Mucosa of stomach (tissue), 1 donor: ENCODE measurements around the gene PSMB8.

ENCODE experiments used
- H3K27me3 ChIP-seq: one replicate; pipeline ENCODE4 v1.7.0; 2013; ENCODE audit warnings: mild to moderate bottlenecking, low read length; ENCODE audit not compliant: control insufficient read depth, insufficient read depth
- H3K36me3 ChIP-seq: one replicate; pipeline ENCODE4 v1.7.0; 2013; ENCODE audit warnings: low read length; ENCODE audit not compliant: control insufficient read depth, insufficient read depth
- H3K4me1 ChIP-seq: one replicate; pipeline ENCODE4 v1.7.0; 2013; ENCODE audit warnings: mild to moderate bottlenecking, low read length; ENCODE audit not compliant: control insufficient read depth, insufficient read depth
- H3K4me3 ChIP-seq: one replicate; pipeline ENCODE4 v1.7.0; 2013; ENCODE audit warnings: low read length
- H3K9ac ChIP-seq: one replicate; pipeline ENCODE4 v1.7.0; 2013; ENCODE audit warnings: mild to moderate bottlenecking, low read length, moderate library complexity
- H3K9me3 ChIP-seq: one replicate; pipeline ENCODE4 v1.7.0; 2013; ENCODE audit warnings: mild to moderate bottlenecking, low read length, moderate library complexity; ENCODE audit not compliant: control insufficient read depth
- donor health status: Pancreatic carcinoma.

The PSMB8 gene

DNA sequence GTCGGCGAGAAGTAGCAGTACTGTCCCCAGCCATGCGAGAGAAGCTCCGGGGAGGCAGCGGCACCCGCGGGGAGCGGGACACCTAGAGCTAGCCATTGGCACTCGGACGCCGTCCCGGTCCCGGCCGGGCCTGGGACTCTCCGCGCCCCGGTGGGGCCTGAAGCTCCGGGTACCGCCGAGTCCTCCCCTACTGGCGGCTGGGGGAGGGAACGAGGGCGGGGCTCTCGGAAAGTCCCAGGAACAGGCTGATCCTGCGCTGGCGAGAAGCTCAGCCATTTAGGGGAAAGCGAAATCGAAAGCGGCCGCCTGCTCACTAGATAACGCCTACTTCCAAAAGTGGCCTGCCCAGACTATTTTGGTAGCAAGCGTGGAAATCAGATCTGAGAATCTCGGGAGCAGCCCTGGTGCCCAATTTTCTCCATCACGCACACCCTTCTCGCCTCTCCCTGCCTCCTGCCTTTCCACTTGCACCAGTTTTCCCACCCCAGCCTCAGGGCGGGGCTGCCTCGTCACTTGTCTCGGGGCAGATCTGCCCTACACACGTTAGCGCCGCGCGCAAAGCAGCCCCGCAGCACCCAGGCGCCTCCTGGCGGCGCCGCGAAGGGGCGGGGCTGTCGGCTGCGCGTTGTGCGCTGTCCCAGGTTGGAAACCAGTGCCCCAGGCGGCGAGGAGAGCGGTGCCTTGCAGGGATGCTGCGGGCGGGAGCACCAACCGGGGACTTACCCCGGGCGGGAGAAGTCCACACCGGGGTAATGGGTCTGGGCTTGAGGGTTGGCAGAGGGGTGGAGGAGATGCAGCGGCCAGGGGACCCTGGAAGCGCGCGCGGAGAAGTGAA, 9.9 kb upstream of the PSMB8 start, which contains the start of the genes PSMB9 and TAP1:
TSS of gene PSMB9 (plus strand) at position 652 of the 835 bp plus-strand sequence. CDS start at position 690, 38 bp downstream.
TSS of gene TAP1 (minus strand) at position 164 of the 835 bp plus-strand sequence. CDS start at position 96, 68 bp downstream.
- Histone ChIP-seq H3K27me3 (no peaks in the 10 kb centered on the region), H3K4me1 (peaks cover 22% of the 10 kb centered on the region), H3K9ac (peak within 1 kb of the TSS; percentile 94), H3K36me3 (peaks cover 18% of the 10 kb centered on the region), H3K9me3 (no peaks in the 10 kb centered on the region), H3K4me3 (peak within 1 kb of the TSS; percentile 92)

- Histone ChIP-seq H3K36me3 (peaks cover 24% of the 10 kb centered on the region), H3K9me3 (no peaks in the 10 kb centered on the region), H3K27me3 (no peaks in the 10 kb centered on the region), H3K9ac (peak overlapping the region; percentile 94), H3K4me1 (peaks cover 22% of the 10 kb centered on the region), H3K4me3 (peak overlapping the region; percentile 92)
Measured at GRCh38 chr6:32852844-32853540, 9.1 kb upstream of the PSMB8 start.

DNA sequence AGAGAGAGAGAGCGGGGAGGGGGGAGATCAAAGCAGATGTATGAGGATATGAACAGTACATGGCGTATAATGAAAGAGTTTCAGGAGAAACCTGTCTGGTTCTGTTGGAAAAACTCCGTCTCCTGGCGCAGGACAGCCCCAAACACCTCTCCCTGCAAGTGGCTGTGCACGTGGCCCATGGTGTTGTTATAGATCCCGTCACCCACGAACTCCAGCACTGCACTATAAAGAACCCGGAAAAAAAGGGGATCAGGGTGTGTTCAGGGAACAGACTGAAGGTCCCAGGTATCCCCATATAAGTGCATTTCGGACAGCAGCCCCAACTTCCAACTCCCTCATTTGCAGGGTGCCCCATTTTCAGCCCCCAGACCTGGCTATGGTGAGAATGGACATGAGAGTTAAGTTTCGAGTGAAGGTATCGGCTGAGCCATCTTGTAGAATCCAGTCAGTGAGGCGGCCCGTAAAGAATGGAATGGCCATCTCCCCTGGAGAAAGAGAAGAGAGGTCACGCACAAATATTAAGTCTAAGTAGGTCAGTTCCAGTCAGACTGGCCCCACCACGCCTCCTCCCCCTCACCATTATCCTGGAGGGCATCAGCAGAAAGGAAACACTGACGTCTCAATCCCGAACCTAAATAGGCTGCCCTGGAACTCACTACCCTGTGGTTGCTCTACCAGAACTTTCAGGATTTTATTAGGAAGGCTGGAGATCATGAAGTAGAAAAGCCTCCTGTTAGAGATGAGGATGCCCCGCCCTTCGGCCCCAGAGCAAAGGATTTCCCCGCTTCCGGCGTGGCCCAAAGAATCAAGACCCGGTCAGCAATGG, 8.4 kb upstream of the PSMB8 start:
- peaks cover 26% of the 10 kb centered on the region for H3K36me3 ChIP-seq
- peaks cover 22% of the 10 kb centered on the region for H3K4me1 ChIP-seq
- no peaks in the 10 kb centered on the region for H3K27me3 ChIP-seq
- peak overlapping the region; percentile 94 for H3K9ac ChIP-seq
- peak overlapping the region; percentile 92 for H3K4me3 ChIP-seq
- H3K9me3 ChIP-seq = no peaks in the 10 kb centered on the region

GRCh38 chr6:32851025-32851424, 7.2 kb upstream of the PSMB8 start:
- peaks cover 30% of the 10 kb centered on the region for H3K36me3 ChIP-seq
- H3K9ac ChIP-seq = no peak overlapping the region
- no peak overlapping the region for H3K4me3 ChIP-seq
- no peaks in the 10 kb centered on the region for H3K27me3 ChIP-seq
- H3K9me3 ChIP-seq = no peaks in the 10 kb centered on the region
- H3K4me1 ChIP-seq = peaks cover 22% of the 10 kb centered on the region

DNA sequence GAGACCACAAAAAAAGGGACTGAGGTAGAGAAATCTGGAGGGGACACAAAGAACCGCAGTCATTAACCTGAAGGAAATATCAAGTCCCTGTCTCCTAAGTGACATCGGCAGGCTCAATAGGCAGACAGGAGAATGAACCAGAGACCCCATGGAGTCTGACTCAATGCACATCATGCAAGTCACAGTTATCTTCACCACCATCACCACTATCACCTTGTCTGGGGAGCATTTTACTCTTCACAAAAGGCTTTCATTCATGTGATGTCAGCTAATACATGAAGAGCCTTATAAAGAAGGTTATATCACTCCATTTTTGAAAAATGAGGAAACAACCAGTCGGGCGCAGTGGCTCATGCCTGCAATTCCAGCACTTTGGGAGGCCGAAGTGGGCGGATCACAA, 5.3 kb upstream of the PSMB8 start:
- no peaks in the 10 kb centered on the region for H3K9me3 ChIP-seq
- H3K36me3 ChIP-seq = peaks cover 30% of the 10 kb centered on the region
- no peaks in the 10 kb centered on the region for H3K27me3 ChIP-seq
- no peak overlapping the region for H3K4me3 ChIP-seq
- H3K9ac ChIP-seq = no peak overlapping the region
- peaks cover 22% of the 10 kb centered on the region for H3K4me1 ChIP-seq

- no peak overlapping the region for H3K4me3 ChIP-seq
- peaks cover 28% of the 10 kb centered on the region for H3K4me1 ChIP-seq
- H3K36me3 ChIP-seq = peaks cover 30% of the 10 kb centered on the region
- no peaks in the 10 kb centered on the region for H3K27me3 ChIP-seq
- H3K9me3 ChIP-seq = no peaks in the 10 kb centered on the region
- no peak overlapping the region for H3K9ac ChIP-seq
Measured at GRCh38 chr6:32847795-32848194, 3.9 kb upstream of the PSMB8 start.

GRCh38 chr6:32847004-32847403, 3.2 kb upstream of the PSMB8 start:
- H3K4me3 ChIP-seq = no peak overlapping the region
- H3K4me1 ChIP-seq = peaks cover 25% of the 10 kb centered on the region
- H3K36me3 ChIP-seq = peaks cover 30% of the 10 kb centered on the region
- H3K9ac ChIP-seq = no peak overlapping the region
- no peaks in the 10 kb centered on the region for H3K9me3 ChIP-seq
- no peaks in the 10 kb centered on the region for H3K27me3 ChIP-seq

GRCh38 chr6:32845384-32845884, 1.6 kb upstream of the PSMB8 start:
- no peaks in the 10 kb centered on the region for H3K27me3 ChIP-seq
- peaks cover 22% of the 10 kb centered on the region for H3K36me3 ChIP-seq
- peak overlapping the region; percentile 9 for H3K4me3 ChIP-seq
- no peaks in the 10 kb centered on the region for H3K9me3 ChIP-seq
- H3K9ac ChIP-seq = peak overlapping the region; percentile 96
- H3K4me1 ChIP-seq = peaks cover 18% of the 10 kb centered on the region

DNA sequence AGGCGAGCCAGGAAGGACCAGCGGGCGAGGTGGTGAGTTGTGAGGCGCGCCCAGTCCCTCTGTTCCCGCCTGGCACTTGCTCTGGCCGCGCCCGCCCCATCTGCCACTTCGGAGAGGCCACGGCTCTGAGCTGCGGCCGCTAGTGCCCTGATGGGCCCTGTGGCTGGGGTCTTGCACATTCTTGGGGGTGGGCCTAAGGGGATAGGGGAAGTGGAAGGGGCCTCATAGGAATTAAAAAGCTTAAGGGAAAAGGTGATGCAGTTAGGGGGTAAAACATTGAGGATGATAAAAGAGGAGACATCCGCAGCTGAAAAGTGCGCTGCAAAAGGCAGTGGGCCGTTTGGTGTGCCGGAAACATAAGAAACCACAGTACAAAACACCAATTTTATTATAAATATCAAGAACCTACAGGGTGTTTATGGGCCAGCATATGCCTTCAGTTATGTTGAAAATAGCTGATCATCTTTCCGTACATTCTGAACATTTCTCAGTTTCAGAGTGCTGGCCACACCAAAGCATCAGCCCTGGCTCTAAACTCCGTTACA, 1.1 kb upstream of the PSMB8 start:
- Histone ChIP-seq H3K36me3 (peaks cover 20% of the 10 kb centered on the region), H3K4me3 (peak overlapping the region; percentile 9), H3K9me3 (no peaks in the 10 kb centered on the region), H3K4me1 (peaks cover 18% of the 10 kb centered on the region), H3K27me3 (no peaks in the 10 kb centered on the region), H3K9ac (peak overlapping the region; percentile 96)

DNA sequence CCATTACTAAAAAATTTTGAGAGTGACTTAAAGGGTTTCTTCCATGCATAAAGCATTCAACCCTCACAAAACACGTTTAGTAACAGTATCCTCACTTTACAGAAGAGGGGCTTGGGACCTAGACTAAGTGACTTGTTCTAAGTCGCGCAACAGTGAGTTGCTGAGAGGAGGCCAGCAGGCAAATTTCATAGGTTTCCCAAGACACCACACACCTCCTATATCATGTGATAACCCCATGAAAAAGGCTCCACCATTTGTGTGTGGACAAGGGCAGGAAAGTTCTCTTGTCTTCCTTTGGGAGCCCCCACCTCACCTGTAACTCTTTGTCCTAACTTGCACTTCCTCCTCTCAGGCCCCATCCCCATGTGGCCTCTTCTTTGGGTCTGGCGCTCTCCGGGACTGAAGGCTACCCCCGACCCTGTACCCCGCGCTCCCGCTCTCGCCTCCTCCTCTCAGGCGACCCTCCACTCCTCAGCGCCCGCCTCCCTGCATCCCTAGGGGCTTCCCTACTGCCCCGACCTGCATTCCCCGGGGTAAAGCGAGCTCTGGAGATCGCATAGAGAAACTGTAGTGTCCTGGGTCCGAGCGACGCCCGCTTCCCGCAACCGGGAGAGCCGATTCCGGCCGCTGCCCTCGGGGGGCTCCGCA, 392 bp downstream of the PSMB8 start:
- Histone ChIP-seq H3K9me3 (no peaks in the 10 kb centered on the region), H3K9ac (peak overlapping the region; percentile 96), H3K4me1 (peaks cover 18% of the 10 kb centered on the region), H3K4me3 (peak overlapping the region; percentile 95), H3K27me3 (no peaks in the 10 kb centered on the region), H3K36me3 (peaks cover 12% of the 10 kb centered on the region)

DNA sequence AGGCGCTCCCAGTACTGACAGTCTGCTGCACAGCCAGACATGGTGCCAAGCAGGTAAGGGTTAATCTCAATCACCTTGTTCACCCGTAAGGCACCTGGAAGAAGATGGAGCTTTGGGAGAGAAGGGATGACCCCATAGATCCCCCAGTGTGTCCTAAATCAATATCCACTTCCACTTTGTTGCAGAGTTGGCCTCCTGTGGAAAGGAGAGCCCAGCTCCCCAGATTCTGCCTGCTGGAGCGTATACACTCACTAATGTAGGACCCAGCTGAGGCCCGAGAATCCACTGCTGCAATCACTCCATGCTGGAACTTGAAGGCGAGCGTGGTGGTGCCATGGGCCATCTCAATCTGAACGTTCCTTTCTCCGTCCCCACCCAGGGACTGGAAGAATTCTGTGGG, 1.2 kb downstream of the PSMB8 start:
- Histone ChIP-seq H3K9ac (peak overlapping the region; percentile 96), H3K9me3 (no peaks in the 10 kb centered on the region), H3K36me3 (peaks cover 9% of the 10 kb centered on the region), H3K4me3 (peak overlapping the region; percentile 95), H3K4me1 (peaks cover 22% of the 10 kb centered on the region), H3K27me3 (no peaks in the 10 kb centered on the region)
